ENCODE data around the gene PAGR1.
"Not testable (repeated sequence)": the region's sequence is repeated elsewhere in the genome, so short reads cannot be mapped to it uniquely, and the experiment has no call there.

PAGR1 gene

GRCh38 chr16:29830774-29831173, 14.8 kb downstream of the PAGR1 start:
- no peak for TF ChIP-seq ZFP3 (CRISPR knock-in tag; IDR thresholded peaks at IDR 0.05)
- TF ChIP-seq OSR1 (CRISPR knock-in tag; IDR thresholded peaks at IDR 0.05) = no peak
- no peak for ATAC-seq

- TF ChIP-seq ZFP30 (CRISPR knock-in tag; IDR thresholded peaks at IDR 0.05) (no peak), ARNTL (CRISPR knock-in tag; IDR thresholded peaks at IDR 0.05; ENCODE audit: borderline replicate concordance, low read depth) (no peak), RARB (CRISPR knock-in tag; IDR thresholded peaks at IDR 0.05) (no peak), SNAI2 (CRISPR knock-in tag; IDR thresholded peaks at IDR 0.05) (no peak), ISL1 (CRISPR knock-in tag; IDR thresholded peaks at IDR 0.05) (no peak), PPARA (CRISPR knock-in tag; IDR thresholded peaks at IDR 0.05; ENCODE audit: borderline replicate concordance) (no peak), TOX (CRISPR knock-in tag; IDR thresholded peaks at IDR 0.05; ENCODE audit: borderline replicate concordance) (no peak), GLIS3 (CRISPR knock-in tag; IDR thresholded peaks at IDR 0.05) (no peak)
- ATAC-seq = no peak
Measured at GRCh38 chr16:29831490-29831889, 15.5 kb downstream of the PAGR1 start.

GRCh38 chr16:29833219-29833618, 17.3 kb downstream of the PAGR1 start:
- not testable (repeated sequence) for ATAC-seq

- TF ChIP-seq ZNF565 (CRISPR knock-in tag; conservative IDR thresholded peaks at IDR 0.05; ENCODE audit: low read depth) = no peak
- TF ChIP-seq OSR1 (CRISPR knock-in tag; IDR thresholded peaks at IDR 0.05) = no peak
- TF ChIP-seq ARNTL (CRISPR knock-in tag; IDR thresholded peaks at IDR 0.05; ENCODE audit: borderline replicate concordance, low read depth) = no peak
- no peak for TF ChIP-seq POU6F1 (CRISPR knock-in tag; IDR thresholded peaks at IDR 0.05; ENCODE audit: borderline replicate concordance, low read depth)
- TF ChIP-seq ESRRG (CRISPR knock-in tag; IDR thresholded peaks at IDR 0.05) = no peak
- TF ChIP-seq SNAI2 (CRISPR knock-in tag; IDR thresholded peaks at IDR 0.05) = no peak
- no peak for TF ChIP-seq TCF4 (CRISPR knock-in tag; IDR thresholded peaks at IDR 0.05; ENCODE audit: borderline replicate concordance)
- no peak for TF ChIP-seq TSHZ2 (CRISPR knock-in tag; IDR thresholded peaks at IDR 0.05)
- TF ChIP-seq ZC3H10 (CRISPR knock-in tag; IDR thresholded peaks at IDR 0.05) = no peak
- TF ChIP-seq ZFP30 (CRISPR knock-in tag; IDR thresholded peaks at IDR 0.05) = no peak
- TF ChIP-seq PATZ1 (CRISPR knock-in tag; IDR thresholded peaks at IDR 0.05; ENCODE audit: borderline replicate concordance) = no peak
- no peak for TF ChIP-seq PPARA (CRISPR knock-in tag; IDR thresholded peaks at IDR 0.05; ENCODE audit: borderline replicate concordance)
- ATAC-seq = no peak
Measured at GRCh38 chr16:29834079-29834478, 18.1 kb downstream of the PAGR1 start.

- TF ChIP-seq SNAI2 (CRISPR knock-in tag; IDR thresholded peaks at IDR 0.05) (no peak), ZFP3 (CRISPR knock-in tag; IDR thresholded peaks at IDR 0.05) (no peak), TOX (CRISPR knock-in tag; IDR thresholded peaks at IDR 0.05; ENCODE audit: borderline replicate concordance) (no peak), PATZ1 (CRISPR knock-in tag; IDR thresholded peaks at IDR 0.05; ENCODE audit: borderline replicate concordance) (no peak), OSR1 (CRISPR knock-in tag; IDR thresholded peaks at IDR 0.05) (no peak), ZC3H10 (CRISPR knock-in tag; IDR thresholded peaks at IDR 0.05) (no peak), RARB (CRISPR knock-in tag; IDR thresholded peaks at IDR 0.05) (no peak), ZNF70 (CRISPR knock-in tag; IDR thresholded peaks at IDR 0.05) (no peak)
- ATAC-seq = no peak
Measured at GRCh38 chr16:29835926-29836325, 20.0 kb downstream of the PAGR1 start.

Data from SK-N-SH treated with all-trans-retinoic acid at 6 μM for 48 hours (cell line).